GM12892 (cell line): ENCODE data around the gene MMS22L.

Experiments used
- DNase-seq: peaks from one replicate; pipeline ENCODE4 v3.0.0; 2011; ENCODE audit not compliant: insufficient read length
- FAIRE-seq: peaks from 2 replicates; lab custom pipeline; 2011; peaks lifted over from hg19 to GRCh38; lab: Jason Lieb, UNC
- POLR2A ChIP-seq: IDR thresholded peaks from 2 replicates; pipeline ENCODE4 v1.6.1; 2011; ENCODE audit warnings: low read depth, low read length, control low read depth
- POLR2AphosphoS5 ChIP-seq: IDR thresholded peaks from 2 replicates; pipeline ENCODE4 v1.6.1; 2011; ENCODE audit warnings: low read depth, low read length, control low read depth
- TAF1 ChIP-seq: IDR thresholded peaks from 2 replicates; pipeline ENCODE4 v1.6.1; 2011; ENCODE audit warnings: low read depth, mild to moderate bottlenecking, control low read depth, low read length, borderline replicate concordance

MMS22L gene

DNA sequence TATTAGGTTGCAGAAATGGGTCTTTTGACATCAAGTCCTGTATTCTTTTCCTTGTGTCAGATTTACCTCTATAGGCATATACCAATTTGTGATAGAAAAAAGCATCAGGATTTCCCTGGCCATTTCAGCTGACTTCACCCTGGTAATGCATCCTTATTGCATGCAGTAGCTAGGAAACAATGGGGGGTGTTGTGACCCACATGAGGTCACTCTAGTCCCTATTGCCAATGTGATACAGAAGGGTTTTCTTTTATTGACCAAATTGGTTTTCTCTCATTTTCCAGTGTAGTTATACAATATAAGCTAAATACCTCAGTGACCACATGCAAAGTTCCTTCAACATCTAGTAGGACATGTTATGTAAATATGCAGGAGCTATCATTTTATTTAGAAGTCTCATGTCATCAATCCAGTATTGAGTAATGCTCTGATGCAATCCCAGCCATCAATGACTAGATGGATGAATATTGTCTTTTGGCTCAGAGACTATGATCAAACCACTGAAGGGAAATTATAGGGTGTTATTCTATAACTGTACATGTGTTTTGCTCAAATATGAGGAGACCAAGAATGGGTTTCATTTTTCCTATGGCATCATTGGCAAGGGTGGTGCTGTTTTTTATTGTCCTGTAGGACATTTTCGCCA is 180.7 kb downstream of the MMS22L start:
- no peak for DNase-seq
- no peak for TF ChIP-seq TAF1
- no peak for TF ChIP-seq POLR2AphosphoS5
- no peak for TF ChIP-seq POLR2A
- FAIRE-seq = no peak

GRCh38 chr6:97100696-97101095 is 182.3 kb downstream of the MMS22L start:
- no peak for DNase-seq
- TF ChIP-seq POLR2A = no peak
- TF ChIP-seq TAF1 = no peak
- FAIRE-seq = no peak

- TF ChIP-seq POLR2A (no peak), TAF1 (no peak), POLR2AphosphoS5 (no peak)
- DNase-seq (no peak), FAIRE-seq (no peak)
Measured at GRCh38 chr6:97097068-97098047, 185.7 kb downstream of the MMS22L start.

DNA sequence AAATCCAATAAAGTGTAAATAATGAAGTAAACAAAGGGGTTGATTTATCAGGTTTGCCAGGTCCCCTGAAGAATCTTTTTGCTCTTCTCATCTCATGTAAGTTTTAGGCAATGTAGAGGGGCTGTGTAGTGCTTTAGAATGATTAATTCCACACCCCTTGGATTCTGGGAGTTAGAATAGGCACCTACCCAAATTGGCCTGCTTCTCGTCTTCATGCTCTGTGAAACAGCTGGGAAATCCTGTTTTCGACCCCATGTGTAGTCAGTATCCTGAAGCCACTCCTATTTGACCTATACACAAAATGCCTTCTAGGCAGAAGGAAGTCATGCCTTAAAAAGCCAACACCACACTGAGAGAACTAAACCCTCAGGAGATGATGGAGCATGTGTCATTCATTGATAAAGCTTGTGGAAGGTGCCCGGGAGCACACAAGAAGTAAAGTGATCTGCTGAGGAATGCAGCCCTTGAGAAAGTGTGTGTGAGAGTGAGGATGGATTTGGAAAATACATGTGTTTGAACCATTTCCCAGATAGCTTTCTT is 187.6 kb downstream of the MMS22L start:
- no peak for DNase-seq
- no peak for FAIRE-seq
- no peak for TF ChIP-seq TAF1
- no peak for TF ChIP-seq POLR2AphosphoS5
- no peak for TF ChIP-seq POLR2A

DNA sequence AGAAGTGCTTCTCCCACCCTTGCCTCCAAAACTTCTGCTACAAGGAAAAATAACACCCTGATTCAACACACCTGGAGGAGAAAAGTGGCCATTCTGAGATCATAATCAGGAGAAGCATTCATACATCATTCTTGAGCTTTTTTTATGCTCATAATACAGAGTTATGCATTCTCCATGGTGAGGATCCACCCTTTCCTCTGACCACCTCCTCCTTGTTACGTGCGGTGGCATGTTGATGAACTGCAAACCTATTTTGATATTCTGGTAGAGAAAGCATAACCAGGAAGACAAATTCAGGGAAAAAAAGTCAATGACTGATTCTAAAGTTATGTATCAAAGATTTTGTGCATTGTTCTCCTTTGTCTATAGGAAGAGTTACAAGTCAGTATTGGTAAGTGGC is 188.6 kb downstream of the MMS22L start:
- TF ChIP-seq TAF1 (no peak), POLR2AphosphoS5 (no peak), POLR2A (no peak)
- DNase-seq (no peak), FAIRE-seq (no peak)

DNA sequence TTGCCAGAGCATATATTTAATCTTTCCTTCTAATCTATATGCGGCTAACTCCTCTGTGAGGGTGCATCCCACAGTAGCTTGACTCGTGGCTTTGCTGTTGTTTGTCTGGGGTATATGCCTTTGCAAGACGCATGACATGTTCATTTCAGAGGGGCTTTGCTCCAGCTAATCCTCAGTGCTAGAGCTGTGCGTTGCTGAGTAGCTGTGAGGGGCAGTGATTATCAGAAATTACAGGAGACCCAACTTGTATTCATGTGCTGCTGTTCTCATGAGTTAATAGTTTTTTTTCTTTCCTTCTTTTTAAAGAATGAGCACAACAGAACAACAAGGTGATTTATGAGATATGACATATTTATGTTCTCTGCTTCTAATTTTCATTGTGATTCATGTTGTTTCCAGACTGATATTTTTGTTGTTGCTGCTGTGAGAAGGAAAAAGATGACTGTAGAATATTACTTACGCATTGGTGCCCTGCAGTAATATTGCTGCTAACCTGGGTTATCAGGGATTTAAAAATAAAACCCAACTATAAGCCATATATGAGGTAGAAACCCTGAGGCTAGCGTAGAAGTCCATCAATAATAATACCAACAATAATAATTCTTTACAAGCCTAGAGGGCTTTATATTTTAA is 190.2 kb downstream of the MMS22L start:
- FAIRE-seq (no peak), DNase-seq (no peak)
- no peak for TF ChIP-seq TAF1
- TF ChIP-seq POLR2AphosphoS5 = no peak
- TF ChIP-seq POLR2A = no peak
